Middle frontal gyrus (tissue), 1 donor: ENCODE measurements around the gene REG3A.

ENCODE experiments used
- DNase-seq: peaks from one replicate; pipeline ENCODE4 v3.0.0-alpha.2; 2015; ENCODE audit warnings: low spot score; ENCODE audit errors: extremely low spot score

Gene REG3A

GRCh38 chr2:79122676-79123075, 36.9 kb downstream of the REG3A start:
- no peak for DNase-seq

GRCh38 chr2:79120194-79120713, 39.3 kb downstream of the REG3A start, which contains the start of gene REG1A:
REG1A (plus strand) TSS chr2:79120488; CDS start chr2:79120862, 374 bp downstream.
- DNase-seq, result no peak

- no peak for DNase-seq
Measured at GRCh38 chr2:79116997-79117928, 42.3 kb downstream of the REG3A start.

- DNase-seq, result no peak
Measured at GRCh38 chr2:79114797-79115494, 44.6 kb downstream of the REG3A start.

GRCh38 chr2:79112269-79112668, 47.3 kb downstream of the REG3A start:
- DNase-seq, result no peak
